ENCODE results near the gene FPR2.
"Not testable (repeated sequence)": the region's sequence is repeated elsewhere in the genome, so short reads cannot be mapped to it uniquely, and the experiment has no call there.

Gene FPR2

DNA sequence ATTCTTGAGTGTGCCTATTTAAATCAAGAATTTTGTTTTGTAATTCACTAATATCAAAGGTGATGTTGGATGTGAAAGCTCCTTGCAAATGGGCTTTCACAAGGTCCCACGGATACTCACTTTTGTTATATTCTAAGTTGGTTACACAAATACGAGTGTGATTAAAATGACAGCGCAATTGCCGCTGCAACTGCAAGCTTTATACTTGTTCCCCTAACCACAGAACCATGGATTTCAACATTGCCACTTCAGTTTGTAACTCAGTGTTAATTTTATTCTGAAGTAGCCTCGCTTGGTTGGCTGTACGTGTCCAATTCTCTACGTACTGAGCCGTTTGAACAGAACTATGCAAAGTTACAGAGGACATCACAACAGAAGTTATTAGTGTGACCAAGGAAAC is 44.4 kb downstream of the FPR2 start:
- DNase-seq (ENCODE audit: low read depth in 3 of 3): not testable (repeated sequence)

DNA sequence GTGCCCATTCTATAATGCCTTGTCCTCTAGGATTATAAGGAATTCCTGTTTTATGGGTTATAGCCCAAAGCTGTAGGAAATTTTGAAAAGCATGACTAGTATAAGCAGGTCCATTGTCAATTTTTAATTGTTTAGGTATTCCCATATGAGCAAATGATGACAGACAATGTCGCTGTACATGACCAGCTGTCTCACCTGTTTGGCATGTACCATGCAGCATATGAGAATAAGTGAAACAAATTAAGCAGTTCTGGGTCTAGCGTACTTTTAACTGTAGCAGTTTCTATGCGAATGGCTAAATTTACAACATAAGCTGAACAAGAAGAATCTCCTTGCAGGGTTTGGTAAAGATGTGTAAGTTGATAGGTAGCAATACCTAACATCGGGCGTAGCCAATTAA is 45.6 kb downstream of the FPR2 start:
- DNase-seq (ENCODE audit: low read depth in 3 of 3): not testable (repeated sequence)

DNA sequence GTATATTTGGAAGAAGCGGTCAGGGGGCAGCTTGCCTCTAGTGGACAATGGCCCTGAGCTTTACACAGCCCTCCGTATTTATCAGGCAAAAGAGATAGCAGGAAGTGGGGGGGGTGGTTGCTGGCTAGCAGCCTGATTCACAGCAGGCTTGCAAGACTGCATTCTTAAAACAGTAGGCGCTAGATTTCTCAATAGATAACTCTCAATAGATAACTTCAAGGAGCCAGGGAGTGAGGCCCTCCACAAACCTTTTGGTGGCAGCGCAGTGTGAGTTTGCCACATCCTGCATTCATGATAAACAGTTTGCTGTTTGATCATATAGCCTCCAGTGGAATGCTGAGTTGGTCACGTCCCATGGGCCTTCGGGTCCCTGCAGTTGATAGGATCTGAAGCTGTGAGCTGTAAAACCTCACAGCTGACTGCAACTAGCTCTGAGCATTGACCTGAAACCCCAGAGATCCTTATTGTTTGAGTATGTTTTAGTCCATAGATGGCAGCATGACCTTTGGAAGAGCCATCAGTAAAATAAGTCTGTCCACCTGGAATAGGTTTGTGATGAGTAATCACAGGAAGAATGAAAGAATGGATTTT is 46.2 kb downstream of the FPR2 start:
- no peak for DNase-seq (ENCODE audit: low read depth in 3 of 3)

DNA sequence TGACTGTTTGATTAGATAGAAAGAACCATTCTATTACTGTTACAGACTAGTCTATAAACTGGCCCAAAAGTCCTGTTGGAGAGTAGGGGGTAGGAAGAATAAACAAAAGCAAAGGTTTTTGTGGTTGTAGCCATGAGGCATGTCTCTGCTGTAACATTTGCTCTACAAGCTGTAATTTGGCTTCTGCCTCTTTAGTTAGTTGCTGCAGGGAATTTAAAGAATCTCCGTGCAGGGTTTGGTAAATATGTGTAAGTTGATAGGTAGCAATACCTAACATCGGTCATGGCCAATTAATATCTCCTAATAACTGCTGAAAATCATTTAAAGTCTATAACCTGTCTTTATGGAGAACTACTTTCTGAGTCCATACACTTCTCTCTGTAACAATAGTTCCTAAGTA is 46.9 kb downstream of the FPR2 start:
- no peak for DNase-seq (ENCODE audit: low read depth in 3 of 3)

GRCh38 chr19:51808333-51808986 is 47.5 kb downstream of the FPR2 start:
- DNase-seq (ENCODE audit: low read depth in 3 of 3): no peak

- no peak for DNase-seq (ENCODE audit: low read depth in 3 of 3)
Observed at GRCh38 chr19:51809787-51810186, 48.8 kb downstream of the FPR2 start.

DNA sequence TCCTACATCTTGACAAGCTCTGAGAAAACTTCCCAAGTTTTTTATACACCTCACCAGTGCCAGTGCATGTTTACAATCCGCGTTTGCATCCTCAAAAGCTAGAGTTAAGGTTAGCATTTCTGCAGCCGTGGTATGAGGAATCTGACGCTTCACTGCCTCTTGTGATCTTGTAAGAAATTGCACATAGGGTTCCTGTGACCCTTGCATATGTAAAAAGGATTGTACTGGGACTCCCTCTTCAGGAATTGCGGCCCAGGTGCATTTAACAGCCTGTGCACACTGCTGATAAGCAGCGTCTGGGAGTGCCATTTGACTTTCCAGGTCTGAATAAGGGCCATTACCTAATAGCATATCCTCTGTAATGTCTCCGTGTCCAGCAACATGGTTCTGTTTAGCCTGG is 49.2 kb downstream of the FPR2 start:
- DNase-seq (ENCODE audit: low read depth in 3 of 3): no peak

DNA sequence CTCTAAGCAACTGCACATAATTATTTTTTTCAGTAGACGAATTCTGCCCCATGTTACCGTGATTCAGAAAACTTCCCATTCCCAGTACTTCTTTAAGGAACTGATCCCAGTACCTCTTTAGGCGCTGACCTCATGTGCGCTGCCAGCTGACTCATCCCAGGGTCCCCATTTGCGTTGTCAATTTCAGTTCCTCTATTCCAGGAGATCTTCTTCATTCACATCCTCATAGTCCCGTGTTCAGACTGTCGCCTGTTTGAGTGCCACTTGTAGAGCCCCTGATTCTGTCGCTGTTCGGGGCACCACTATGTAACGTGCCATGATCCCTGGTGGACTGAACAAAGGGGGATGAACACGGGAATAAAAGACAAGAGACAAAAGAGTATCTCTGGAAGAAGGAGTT is 50.4 kb downstream of the FPR2 start:
- DNase-seq (ENCODE audit: low read depth in 3 of 3): no peak

DNA sequence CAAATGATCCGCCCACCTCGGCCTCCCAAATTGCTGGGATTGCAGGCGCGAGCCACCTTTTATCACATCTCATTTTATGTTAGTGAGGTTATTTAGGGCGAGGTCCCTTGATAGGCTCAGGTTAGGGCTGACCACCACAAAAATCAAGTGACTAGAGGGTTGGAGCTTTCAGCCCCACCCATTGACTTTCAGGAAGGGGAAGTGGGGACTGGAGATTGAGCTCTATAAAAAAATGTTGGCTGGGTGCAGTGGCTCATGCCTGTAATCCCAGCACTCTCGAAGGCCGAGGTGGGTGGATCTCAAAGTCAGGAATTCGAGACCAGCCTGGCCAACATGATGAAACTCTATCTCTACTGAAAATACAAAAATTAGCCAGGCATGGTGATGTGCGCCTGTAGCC is 54.1 kb downstream of the FPR2 start:
- no peak for DNase-seq (ENCODE audit: low read depth in 3 of 3)

- no peak for DNase-seq (ENCODE audit: low read depth in 3 of 3)
Observed at GRCh38 chr19:51816711-51817110, 55.7 kb downstream of the FPR2 start.

DNA sequence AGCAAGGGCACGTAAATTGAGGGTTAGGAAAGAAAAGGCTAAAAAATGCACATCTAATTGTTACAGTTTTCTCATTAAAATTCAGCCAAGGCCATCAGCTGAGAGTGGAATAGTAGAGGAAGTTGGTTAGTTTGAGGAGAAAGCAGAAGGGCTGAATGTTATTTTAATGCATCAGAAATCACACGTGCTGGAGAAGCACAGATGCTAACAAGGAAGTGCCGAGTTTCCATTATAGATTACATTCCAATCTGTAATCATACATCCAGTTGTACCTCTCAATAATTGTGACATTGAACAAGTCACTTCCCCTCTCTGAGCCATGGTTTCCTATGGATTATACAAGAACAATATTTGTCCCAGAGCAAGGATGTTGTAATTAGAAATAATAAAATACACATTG is 59.0 kb downstream of the FPR2 start:
- DNase-seq (ENCODE audit: low read depth in 3 of 3): no peak

Measured in stimulated activated CD4-positive, alpha-beta T cell treated with anti-CD3 and anti-CD28 coated beads, TNF-alpha, amount 100 ng/mL, for 24 hours (primary cell).